ENCODE data around the gene GNGT1.

The GNGT1 gene

DNA sequence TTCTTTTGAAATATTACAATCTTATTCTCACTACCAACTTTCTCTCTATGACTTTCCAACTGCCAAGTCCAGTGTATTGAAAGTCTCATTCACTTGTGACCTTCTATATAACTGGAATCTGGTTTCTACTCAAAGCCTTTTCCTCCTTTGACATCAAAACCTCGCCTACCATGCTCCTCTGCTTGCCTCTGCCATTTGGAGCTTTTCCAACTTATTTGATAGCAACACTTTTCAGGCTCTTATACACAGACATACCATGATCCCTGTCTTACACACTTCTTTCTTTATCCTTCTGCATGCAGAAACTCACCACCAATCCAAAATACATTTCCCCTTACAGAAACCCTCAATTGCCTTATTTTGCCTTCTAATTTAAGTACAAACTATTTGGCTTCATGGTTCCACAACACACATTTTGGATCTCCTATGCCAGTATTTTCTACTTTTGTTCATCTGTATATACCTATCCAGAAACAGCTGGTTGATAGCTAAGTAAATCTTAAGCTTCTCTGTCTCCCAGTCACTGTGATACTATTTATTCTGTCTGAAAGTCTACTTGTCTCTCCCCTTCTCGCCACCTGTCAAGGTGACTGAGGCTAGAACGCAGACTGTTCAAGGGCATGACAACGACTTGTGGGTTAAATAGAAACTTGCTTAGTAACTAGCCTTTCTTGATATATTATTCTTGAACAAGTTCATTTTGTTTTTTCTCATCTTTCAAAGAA is 37.6 kb downstream of the GNGT1 start:
- DNase-seq: no peak

DNA sequence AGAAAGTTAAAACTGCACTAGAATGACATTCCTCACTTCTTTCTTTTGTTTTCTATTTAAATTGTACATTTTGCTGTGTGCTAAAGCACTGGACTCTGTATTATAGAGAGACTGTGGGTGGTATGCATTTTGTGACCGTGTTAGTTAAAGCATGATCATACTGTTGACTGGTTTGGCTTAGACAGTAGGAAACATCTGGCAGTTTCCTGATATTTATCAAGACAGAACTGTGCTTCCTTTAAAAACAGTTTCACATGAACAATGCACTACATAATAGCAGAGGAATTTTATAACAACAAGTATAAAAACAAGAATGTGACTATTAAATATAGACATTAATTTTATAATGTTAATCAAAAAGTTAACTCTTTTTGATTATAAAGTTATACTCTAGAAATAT is 38.3 kb downstream of the GNGT1 start:
- DNase-seq: no peak

DNA sequence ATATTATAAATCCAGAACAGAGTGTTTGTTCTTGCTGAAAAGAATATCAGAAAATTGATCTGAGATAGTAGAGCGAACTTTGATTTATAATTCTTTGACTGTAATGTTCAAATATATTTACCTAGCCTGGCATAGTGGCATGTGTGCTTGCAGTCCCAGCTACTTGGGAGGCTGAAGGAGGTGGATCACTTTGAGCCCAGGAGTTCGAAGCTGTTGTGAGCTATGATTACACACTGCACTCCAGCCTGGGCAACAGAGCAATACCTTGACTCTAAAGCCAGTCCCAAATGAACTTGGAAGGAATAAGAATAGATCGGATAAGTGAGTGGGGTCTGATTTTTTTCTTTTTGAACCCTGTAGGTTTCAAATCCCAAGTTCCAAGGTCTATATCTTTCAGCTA is 38.7 kb downstream of the GNGT1 start:
- no peak for DNase-seq

DNA sequence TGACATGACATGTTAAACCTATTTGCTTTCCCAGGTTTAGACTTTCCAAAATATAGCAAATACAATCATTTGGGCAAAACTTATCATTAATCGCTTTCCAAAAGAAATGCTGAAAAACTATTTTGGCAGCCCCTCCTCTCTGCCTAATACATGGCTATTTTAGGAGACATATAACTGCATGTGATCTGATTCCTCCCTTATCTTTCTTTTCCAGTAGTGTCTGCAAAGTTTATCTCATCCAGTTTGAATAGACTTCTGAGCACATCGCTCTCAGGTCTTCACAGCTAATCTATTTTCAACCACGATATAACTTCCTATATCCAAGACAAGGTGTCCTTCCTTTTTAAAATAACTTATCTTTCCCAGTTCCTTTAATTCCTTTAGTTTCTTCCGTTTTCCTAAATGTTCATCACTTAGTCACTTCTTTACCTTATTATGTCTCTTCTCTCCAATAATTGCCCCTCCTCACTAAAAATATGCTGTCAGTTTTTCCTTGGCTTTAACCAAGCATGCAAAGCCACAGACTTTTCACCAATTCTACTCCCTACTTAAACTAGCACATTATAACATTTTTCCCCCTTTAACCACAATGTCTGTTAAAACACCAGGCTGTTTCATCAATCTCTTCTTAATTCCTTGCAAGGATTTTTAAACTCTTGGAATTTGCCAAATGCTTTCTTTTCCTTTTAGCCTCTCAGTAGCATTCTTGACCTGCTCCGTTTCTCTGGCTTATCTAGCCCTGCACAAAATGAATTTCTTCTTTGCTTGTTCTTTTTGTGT is 39.6 kb downstream of the GNGT1 start:
- DNase-seq: no peak

DNA sequence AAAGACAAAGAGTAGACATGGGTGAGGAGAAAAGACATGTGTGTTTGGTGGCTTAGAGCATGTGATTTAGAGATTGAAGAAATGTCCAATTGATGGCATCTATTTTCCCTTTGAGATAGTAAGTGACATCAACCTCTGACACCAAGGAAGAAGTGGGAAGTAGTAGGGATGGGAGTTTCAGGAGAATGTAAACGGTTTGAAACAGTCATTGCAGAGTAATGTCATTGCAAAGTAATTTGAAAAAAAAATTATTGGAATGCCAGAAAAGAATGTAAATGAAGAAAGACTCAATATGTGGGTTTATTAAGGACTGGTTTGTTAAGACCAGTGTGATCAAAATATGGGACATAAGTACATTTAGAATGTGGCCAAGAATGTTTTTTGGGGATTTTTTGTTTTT is 41.7 kb downstream of the GNGT1 start:
- no peak for DNase-seq

DNA sequence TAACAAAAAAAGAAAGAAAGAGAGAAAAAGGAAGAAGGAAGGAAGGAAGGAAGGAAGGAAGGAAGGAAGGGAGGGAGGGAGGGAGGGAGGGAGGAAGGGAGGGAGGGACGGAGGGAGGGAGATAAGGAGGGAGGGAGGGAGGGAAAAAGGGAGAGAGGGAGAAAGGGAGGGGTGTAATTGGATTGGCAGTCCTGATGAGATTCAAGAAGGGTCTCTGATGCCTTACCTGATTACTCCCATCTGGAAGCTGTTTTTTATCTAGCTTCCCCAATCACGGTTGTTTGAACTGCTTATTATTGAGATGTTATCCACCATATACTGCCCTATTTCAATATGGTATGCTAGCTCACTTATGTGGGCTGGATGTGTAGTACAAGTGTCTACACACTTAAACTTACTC is 42.5 kb downstream of the GNGT1 start:
- no peak for DNase-seq

DNA sequence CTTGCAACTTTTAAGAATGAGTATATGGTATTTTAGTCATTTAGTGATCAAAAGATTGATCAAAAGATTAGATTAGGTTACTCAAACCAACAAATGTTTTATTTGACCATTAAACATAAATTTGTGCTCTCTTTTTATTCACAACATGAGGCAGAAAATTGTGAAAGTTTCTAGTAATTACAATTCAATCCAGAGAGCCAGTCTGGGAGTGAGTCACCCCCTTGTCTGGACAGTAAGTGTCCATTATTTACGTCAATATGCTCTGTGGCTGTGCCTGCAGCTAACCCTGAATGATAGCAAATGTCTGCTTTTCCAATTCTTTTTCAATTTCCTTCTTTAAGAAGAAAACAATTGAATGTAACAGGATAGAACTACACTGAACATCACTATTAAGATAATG is 43.1 kb downstream of the GNGT1 start:
- DNase-seq: no peak

DNA sequence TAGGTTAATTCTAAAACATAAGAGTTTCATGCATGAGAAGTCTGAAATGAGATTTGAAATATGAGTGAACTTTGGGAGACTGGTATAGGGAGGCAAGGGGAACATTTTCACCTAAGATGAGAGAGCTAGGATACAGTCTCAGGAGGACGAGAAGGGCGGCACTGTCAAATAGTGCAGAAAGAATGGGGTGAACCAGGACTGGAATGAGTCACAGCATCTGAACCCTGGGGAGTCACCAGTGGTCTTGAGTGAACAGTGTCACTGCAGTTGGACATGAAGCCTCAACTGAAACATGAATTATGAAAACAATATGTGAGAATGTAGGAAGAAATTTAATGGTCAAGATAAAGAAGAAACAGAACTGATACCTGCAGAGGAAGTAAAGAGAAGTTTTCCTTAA is 48.9 kb downstream of the GNGT1 start:
- DNase-seq: no peak

DNA sequence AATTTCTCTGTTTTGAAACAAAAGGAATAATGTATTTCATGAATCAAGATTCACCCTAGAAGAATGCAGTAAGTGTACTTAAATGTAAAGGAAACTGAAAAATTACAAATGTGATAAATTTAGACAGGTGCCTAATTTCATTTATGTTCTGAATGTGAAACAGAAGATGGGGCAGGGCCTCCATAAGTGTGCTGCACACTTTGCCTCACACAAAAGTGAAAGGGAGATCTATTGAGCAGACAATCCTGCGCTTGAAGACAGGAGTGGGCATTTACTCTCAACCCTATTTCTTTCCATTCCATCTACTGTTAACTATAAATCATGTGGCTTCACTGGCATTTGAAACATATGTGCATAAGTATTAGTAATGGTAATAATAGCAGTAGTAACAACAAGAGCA is 51.4 kb downstream of the GNGT1 start:
- DNase-seq: no peak

DNA sequence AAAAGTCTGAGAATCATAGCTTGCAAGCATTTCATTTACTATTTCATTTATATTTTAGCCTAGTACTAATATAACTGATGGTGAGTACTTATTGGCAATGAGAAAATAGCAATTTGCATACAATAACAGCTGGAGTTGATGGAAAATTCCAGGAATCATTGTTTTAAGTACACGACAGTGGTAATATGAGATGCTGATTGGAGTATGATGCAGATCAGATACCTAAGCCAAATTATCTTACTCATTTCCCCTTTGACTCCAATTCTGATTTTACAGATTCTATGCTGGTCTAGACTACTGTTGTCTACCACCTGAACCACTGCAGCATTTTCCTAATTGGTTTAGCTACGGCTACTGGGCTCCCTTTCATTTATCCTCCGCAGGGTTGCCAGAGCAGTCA is 51.8 kb downstream of the GNGT1 start:
- DNase-seq: no peak

DNA sequence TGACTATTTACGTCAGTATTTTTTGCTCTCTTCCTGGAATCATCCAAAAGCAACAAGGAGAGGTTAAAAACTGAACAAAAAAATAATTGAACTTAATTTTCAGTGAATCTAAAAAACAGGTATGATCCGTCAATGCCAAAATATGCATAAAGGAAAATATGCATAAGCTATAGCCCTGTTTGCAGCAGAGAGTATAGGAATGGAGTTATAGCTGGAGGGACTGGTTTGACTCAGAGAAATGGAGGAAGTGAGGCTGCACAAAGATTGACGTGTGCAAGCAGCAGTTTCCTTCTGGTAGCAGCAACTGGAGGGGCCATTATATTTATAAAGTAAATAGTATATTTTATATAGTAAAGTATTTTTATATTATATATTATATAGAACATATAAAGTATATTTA is 52.3 kb downstream of the GNGT1 start:
- DNase-seq: no peak

Measured in NCI-H1694 (cell line).